Inflammatory macrophage (primary cell): ENCODE measurements around the gene PYROXD2.

Experiments
- DNase-seq, 2 donors: peaks; one replicate each; pipeline ENCODE4 v3.0.0-alpha.2; 2020 to 2022

Gene PYROXD2

DNA sequence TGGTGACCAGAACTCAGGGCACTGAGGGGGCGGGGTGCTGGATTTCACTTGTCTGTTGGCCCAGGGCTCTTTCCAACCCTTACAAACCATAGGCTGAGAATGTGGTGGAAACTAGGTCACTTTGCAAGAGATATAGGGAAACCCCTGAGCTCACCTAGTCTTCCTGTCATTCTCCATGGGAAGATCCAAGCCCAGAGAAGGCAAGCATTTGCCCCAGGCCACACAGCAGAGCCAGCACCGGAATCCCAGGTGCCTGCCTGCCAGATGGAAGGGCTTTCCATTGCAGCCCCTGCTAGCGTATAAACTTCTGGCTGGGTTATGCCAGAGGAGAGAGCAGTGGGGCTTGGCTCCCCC, 427 bp downstream of the PYROXD2 start:
- no peak for DNase-seq

DNA sequence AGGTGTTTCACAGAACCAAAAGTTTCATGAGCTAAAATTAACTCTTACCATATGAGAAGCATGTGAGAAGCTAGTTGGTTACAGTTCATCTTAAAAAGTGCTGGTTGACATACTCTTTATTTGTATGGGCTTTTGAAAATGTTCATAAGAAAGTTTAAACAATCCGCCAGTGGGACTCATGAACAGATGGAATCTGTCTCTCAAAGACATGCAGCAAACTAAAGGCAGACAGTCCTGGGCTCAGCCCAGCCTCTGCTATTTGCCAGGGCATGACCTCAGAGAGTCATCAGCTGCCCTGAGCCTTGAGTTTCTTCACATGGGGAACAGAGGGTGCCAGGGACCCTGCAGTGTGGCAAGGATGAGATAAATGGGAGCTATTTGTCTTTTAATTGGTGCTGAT, 3.2 kb downstream of the PYROXD2 start:
- no peak for DNase-seq

DNA sequence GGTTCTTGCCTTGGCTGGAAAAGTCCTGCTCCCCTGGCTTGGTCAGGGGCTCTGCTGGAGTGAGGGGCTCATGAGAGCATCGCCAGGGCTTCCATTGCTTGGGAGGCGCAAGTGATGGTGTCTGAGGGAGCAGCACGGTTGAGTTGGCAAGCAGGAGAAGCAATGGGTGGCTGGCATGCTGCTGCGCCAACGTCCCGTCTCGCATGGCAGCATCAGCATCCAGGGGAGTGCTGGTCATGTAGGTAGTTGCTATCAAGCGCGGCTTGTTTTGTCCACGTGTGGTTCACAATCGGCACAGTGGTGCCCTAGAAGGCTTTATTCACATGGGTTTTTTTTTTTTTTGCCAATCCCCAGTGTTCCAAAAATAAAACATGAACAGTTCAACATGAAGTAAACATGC, 3.8 kb downstream of the PYROXD2 start:
- no peak for DNase-seq

DNA sequence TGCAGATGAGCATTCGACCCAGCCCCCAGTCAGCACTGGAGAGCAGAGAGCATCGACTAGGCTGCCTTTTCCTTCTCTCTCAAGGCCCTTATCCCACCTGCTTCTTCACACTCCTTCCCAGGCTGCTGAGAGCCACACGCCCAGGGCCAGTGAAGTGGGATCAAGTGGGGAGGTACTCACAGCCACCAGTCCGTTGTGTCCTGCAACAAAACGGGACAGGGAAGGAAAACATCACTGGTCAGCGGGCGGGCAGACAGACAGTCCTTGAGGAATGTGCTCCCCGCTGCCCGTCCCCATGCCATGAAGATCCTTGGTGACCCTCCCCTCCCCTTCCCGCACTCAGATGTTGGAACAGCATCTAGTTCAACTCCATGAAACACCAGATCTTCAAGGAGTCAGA, 4.2 kb downstream of the PYROXD2 start:
- no peak for DNase-seq

DNA sequence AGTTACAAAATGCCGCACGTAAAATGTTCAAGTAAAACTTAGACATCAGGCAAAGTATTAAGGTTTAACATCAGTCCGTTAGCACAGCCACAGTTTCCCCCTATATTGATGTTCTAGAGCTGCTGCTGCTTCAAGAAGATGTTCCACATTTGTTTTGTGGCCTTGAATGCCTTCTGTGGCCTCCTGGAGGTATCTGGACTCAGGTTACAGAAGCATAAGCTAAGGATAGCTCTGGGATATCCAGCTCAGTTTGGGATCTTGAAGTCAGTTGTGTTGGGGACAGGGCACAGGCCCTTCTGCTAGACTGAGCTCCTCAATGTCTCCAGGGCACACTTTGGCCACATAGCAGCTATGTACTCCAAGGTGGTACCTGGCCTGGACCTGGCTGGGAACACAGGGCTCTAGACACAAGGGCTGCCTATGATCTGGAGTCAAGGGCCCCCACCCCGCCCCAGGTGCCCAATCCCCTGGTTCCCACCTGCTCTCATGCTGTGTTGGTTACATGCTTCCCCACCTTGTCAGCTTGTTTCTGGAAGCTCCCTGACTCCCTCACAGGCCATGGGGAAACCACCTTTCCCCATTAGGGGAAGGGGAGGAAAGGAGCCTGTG, 4.7 kb downstream of the PYROXD2 start:
- DNase-seq: no peak

DNA sequence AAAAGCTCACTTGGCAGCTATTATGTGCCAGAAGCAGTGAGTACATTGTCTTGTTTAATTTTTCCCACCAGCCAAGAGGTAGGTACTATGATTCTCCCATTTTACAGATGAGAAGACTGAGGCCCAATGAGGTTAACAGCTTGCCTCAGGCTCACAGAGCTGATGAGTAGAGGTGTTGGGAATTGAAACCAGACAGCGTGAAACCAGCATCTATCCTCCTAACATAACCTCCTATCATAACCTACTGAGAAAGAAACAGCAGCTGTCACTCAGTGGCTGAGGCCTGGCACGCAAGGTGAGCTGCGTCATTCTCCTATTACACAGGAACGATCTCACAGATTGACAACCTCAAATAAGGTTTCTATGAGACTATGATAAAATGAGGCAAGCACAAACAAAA, 6.2 kb downstream of the PYROXD2 start:
- DNase-seq: no peak

DNA sequence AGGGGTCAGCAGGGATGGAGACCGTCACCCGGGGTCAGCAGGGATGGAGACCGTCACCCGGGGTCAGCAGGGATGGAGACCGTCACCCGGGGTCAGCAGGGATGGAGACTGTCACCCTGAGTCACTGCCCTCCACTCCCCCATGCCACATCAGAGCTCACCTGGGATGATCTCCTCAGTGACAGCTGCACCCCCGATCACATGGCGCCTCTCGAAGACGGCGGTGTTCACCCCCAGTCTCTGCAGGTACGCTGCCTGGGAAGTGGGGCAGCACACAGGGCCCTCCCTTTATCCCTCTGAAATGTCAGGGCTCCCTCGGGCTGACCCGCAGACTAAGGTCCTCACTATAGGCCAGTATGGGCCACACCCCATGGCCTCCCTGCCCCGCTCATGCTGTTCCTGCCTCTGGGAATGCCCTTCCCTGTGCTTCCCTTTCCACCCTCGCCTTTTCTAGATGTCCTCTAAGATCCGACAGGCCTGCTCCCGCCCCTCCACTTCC, 7.2 kb downstream of the PYROXD2 start:
- no peak for DNase-seq

DNA sequence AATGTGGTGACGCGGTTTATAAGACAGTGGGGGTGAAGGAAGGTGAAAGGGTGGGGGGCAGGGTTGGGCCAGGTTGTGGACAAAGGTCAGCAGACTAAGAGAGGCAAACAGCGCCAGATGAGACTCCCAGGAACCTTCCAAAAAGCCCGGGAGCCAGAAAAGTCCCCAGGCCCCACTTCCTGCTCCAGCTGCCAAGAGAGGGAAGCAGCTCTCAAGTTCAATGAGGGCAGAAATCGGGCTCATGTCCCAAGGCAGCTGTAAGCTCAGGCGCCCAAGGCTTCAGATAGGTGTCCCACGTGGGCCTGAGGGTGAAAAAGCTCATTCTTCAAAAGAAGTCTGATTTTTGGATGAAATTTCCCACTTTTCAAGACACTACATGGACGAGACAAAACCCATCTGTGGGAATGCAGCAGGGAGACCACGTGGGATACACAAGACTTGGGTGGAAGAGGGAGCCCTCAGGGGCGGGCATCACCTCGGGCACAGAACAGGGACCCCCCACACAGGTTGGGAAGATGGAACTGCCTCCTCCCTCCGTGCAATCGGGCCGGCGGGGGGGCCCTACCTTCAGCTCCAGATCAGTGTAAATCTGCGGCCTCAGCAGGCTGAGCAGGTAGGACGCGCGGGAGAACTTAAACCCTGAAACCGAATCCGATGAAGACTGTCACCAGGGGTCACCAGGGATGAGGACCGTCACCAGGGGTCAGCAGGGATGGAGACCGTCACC, 7.8 kb downstream of the PYROXD2 start:
- no peak for DNase-seq

DNA sequence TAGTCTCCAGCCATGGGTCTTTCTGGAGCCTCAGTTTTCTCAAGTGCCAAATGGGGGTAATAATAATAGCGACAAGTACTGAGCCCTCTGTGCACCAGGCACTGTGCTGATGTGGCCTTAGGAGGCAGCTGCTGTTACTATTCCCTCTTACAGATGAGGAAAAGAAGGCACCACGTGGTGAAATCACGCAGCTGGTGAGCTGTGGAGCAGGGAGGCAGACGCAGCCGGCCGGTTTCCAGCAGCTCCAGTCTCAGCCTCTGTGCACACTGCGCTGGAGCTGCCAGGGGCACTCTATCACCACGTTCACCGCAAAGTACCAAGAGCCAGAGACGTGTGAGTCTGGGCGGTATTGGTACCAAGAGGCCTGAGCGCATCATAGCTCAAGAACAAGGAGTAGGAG, 9.6 kb downstream of the PYROXD2 start:
- DNase-seq: no peak

DNA sequence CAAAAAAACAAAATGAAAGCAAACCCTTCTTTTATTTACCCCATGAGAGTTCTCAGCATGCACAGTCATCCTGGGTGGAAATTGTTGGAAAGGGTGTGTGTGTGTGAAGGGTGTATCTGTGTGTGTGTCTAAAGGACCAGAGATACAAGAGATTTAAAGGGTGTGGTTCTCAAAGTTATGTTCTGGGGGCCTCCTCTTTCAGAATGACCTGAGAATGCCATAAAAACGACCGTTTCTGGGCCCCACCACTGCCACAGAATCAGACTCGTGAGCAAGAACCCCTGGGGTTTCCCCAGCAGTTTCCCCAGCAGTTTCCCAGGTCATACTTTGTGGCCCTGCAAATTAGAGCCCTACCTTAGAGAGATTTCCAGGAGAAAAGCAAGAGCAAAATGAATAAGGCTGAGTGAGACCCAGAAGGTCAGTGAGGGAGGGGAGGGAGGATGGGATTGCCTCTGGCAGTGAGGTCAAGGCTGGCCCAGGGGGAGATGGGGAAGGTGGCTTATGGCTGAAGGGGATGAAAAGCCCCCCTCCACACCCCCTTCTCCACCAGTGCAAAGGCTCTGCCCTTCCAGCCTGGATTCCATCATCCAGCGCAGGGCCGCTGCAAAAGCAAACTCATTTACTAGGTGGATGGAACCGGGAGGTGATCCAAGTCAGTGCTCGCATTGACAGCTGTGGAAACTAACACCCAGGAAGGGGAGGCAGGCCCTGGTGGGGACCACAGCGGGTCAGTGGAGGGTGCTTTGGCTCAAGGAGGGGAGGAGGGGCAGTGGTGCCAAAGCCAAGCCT, 10.2 kb downstream of the PYROXD2 start:
- no peak for DNase-seq

DNA sequence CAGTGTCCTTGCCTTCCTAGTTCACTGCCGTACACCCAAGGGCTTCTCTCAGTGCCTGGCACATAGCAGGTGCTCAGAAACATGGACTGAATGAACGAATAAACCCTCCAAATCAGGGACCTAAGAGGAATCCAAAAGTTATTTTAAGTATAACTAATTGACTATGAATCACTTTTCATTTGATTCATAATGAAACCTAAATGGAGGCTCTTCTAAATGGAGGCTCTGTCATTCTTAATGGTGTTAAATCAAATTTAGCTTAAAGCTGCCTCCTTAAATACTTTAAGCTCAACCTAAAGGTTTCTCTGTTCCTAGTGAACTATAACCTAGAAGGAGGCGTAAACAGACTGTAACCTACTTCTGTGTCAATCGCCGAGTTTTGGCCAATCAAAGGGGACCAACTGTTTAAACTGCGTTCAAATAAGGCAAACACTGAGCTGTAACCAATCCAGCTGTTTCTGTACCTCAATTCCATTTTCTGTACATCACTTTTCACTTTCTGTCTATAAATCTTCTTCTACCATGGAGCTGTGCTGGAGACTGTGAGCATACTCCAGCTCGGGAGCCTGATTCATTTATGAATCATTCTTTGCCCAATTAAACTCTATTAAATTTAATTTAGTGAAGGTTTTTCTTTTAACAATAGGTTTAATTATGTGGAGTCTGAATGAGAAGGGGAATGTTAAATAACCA, 11.0 kb downstream of the PYROXD2 start:
- no peak for DNase-seq

DNA sequence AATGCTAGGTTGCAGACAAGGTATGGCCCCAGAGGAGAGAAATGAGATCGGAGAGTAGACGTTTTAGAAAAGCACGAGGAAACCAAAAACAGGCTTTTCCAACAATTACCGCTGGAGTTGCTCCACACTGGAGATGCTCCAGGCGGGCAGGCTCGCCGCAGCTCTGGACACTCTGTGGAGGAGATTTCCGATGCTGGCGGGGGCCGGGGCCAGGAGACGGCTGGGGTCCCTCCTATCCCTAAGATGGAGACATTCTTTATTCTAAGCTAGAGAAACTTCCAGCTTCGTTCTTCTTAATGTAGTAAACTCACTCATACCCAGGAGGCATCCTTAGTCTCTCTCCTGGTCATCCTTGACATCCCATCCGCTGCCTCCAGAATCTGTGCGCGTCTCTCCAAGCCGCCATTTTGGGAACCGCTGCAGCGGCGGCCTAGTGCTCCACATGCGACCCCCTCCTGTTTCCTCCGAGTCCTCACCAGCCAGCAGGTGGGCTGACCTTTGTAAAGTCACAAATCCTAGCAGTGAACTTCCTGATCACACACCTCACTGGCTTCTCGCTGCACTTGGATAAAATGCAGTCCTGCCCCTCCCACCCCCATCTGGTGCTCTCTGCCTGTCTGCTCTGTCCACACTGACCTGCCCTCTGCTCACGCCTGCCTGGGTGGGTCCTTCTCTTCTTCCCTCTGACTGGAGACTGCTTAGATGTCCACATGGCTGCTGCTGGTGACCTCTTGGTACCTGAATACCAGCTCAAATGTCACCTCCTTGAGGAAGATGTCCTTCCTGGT, 11.9 kb downstream of the PYROXD2 start:
- no peak for DNase-seq

DNA sequence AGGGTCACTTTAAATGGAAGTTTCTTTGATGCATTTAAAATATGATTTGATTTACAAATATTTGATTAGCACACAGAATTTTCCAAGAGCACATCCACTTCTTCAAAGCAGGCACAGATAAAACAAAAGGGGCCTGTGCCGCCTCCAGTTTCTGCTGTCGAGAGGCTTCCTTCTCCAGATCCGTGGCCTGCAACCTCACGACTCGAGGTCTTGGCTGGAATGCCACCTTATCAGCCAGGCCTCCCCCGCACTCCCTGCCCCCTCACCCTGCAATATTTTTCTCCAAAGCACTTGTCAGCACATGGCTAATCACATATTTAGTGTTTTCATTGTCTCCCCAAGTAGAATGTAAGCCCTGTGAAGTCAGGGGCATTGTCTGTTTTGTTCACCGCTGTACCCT, 12.5 kb downstream of the PYROXD2 start:
- DNase-seq: no peak

DNA sequence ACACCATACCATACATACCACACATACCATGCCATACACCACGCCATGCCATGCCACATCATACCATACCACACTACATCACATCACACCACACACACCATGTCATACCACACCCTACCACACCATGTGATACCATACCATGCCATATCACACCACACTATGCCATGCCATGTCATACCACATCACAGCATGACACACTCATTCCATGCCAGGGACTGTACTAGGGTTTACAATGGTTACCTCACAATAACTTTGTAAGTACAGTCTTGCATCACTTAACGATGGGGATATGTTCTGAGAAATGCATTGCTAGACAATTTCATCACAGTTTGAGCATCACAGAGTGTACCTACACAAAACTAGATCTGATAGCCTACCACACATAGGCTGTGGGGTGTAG, 14.5 kb downstream of the PYROXD2 start:
- peak in 1 of 2 donors; percentile 20 for DNase-seq

DNA sequence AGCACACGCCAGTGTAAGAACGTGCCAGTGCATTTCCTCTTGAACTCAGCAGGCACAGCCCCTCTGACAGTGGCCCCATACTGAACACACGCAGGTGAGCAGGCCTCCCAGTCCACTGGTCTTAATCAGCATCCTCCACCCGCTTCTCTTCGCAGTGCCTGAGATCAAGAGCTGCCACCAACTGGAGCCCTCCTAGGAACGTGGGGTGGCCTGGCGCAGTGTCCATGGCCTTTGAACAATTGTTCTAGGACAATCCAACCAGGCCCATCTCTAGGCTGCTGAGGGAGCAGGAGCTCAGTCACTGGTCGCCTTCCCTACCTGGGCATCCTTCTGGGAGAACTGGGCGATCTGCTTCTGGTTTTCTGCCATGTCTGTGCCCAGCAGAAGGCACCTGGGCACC, 15.2 kb downstream of the PYROXD2 start:
- no peak for DNase-seq

DNA sequence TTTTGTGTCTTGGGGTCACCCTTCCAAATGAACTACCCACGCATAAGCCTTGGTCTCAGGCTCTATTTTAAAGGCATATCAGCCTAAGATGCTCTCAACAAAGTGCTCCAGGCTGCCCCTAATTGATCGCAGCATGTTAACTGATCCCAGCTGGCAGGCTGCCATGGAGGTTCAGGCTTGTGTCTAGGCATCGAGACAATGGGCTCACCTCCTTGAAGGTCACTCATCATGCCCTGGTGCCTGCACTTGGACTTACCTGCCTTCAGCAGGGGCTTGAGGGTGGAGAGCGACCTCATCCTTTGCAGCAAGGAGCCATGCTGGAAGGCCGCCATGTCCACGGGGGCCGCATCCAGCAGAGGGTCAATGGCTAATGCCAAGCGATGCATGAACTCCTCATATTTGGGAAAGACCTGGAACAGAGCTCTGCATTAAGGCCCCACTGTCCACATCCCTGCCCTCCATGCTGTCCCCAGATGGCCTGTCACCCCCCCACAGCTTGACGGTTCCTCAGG, 17.8 kb downstream of the PYROXD2 start:
- no peak for DNase-seq

DNA sequence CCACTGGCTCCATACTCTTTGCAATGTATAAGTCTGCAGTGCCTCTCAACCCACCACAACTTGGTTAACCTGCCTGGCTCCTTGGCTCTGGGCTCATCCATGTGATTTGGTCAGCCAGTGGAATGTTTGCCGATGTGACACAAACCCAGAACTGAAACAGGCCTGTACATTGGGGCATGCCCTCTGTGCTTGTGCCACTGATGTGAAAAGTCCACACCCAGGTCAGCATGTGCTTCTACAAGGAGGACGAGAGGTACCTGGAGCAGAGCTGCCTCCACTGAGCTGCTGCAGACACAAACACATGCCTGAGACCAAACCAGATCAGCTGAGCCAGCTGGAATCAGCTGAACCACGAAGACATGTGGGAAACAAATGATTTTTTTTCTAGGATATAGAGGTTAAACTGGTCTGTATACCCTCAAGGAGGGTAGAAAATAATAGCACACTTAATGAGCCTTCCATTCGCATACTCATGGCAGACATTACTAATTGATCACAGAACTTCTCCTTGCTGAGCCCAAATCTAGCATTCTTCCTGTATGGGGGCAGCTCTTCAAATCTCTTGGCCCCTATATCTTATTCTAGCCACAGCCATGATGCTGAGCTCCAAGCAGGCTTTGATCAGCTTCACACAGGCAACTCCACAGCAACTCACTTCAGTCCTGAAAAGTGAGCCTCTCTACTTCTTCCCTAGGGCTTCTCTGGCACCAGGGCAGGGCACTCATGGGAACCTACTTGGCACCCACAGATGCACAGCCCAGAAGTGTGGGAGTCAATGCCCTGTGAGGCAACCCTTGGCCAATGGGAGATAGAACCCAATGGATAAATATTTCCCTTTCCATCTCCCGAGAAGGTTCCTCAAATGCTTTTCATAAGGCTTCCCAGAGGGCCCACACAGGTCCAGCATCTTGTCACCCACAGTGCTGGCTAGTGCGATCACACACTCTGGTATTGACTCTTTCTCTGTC, 18.6 kb downstream of the PYROXD2 start:
- DNase-seq: peak; percentile 63 to 65

DNA sequence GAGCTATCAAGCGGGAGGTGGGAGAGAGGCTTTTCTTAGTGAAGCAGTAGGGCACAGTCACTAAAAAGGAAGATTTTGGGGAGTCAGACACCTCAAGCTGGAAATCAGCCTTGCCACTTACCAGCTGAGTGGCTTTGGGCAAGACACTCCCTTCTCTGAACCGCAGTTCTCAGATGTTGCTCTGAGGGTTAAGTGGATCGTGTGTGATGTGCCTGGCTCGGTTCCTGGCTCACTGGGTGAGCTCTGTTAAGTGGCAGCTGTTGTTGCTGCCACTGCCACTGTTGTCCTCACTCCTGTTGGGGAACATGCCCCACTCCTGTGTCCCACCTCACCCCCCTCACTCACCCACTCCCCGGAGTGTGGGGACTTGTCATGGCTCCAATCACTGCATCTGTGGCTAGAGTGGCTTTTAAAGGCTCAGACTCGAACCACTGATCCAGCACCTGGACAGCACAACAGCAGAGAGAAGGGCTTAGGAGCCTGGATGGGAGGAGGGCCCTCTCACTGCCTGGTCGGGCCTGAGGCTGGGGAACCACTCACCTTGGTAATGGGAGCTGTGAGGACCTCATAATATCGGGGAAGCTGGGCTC, 20.0 kb downstream of the PYROXD2 start:
- DNase-seq: no peak

DNA sequence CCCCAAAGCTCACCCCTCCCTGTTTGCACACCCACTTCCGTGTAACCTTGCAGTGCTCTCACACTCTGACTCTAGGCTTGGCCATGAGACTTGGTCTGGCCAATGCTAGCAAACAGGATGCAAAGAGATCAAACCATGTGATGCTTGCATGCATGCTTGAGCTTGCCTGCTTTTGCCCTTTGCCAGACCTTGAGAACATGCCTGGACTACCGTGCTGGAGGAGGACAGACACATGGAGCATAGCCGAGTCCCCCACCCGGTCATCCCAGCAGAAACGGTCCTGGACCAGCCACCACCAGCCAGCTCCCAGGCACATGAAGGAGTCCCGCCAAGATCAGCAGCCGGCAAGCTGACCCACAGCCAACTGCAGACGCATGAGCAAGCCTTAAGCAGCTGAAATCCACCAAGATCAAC, 23.4 kb downstream of the PYROXD2 start:
- peak; percentile 32 to 33 for DNase-seq

DNA sequence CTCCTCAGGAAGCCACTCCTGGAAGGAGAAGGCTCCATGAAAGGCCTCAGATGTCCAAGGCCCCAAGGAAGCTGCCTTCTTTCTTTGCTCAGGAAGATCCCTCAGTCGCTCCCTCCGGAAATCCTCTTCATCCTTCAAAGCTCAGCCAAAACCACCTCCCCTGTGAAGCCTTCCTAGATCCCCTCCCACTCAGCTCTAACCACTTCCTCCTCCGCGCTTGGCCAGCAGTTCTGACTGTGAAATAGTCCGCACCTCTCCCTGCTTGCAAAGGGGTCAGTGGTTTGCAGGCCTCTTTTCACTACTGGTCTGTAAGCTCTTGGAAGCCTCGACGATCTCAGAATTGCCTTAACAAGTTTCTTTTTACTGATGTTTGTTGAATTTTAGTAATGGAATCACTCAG, 23.9 kb downstream of the PYROXD2 start:
- peak; percentile 66 to 80 for DNase-seq
